SK-N-SH (cell line): Measurements from ENCODE around the gene JMJD4. TPM values are rescaled to one million over a fixed set of nuclear protein-coding genes. Genes with fewer than 3 reads are reported as not detected.

ENCODE experiments used
- CTCF ChIA-PET: fragments of 300-600, 350-600 bp; formaldehyde crosslinking; extraction: SDS; loops from one replicate; lab custom pipeline; 2021; lab: Yijun Ruan, JAX
- POLR2A ChIA-PET: fragments of 350-600 bp; sonication (Branson Sonifier 250); formaldehyde crosslinking; extraction: SDS; loops from one replicate; lab custom pipeline; 2020; ENCODE audit warnings: antibody characterized with exemption, inconsistent platforms; lab: Yijun Ruan, JAX
- DNase-seq: peaks from one replicate; pipeline ENCODE4 v3.0.0; 2012
- H2AFZ ChIP-seq: fragments of 200-600 bp; sonication (generic); 2 replicates; pipeline ENCODE4 v1.8.1; 2016; ENCODE audit warnings: antibody characterized with exemption, mild to moderate bottlenecking, low read depth
- H3F3A ChIP-seq: fragments of 200-600 bp; sonication (generic); replicated peaks from 2 replicates; pipeline ENCODE3; 2016; ENCODE audit warnings: antibody characterized with exemption, mild to moderate bottlenecking; ENCODE audit not compliant: insufficient read depth
- H3K27ac ChIP-seq, 2 experiments: fragments of 200-500 bp in 1 of 2; fragments of 200-600 bp in 1 of 2; sonication (Bioruptor generic) in 1 of 2; sonication (generic), shearing (Covaris generic) in 1 of 2; 2 replicates each; pipeline versions ENCODE4 v1.5.1 to v1.6.1; 2014 to 2016; ENCODE audit warnings: low read depth in 2 of 2, inconsistent platforms in 1 of 2, low read length in 1 of 2, mild to moderate bottlenecking in 1 of 2, mixed read lengths in 1 of 2
- H3K27me3 ChIP-seq: fragments of 200-600 bp; sonication (generic), shearing (Covaris generic); 2 replicates; pipeline ENCODE4 v1.6.1; 2016; ENCODE audit warnings: mixed run types; ENCODE audit not compliant: insufficient read depth
- H3K36me3 ChIP-seq, 2 experiments: fragments of 200-500 bp in 1 of 2; fragments of 200-600 bp in 1 of 2; sonication (Bioruptor generic) in 1 of 2; sonication (generic) in 1 of 2; replicated peaks in 1 of 2; 2 replicates each; pipeline versions ENCODE3 to v1.5.1; 2014 to 2016; ENCODE audit warnings: low read length in 1 of 2, mild to moderate bottlenecking in 1 of 2; ENCODE audit not compliant: insufficient read depth in 2 of 2, control insufficient read depth in 1 of 2
- H3K4me1 ChIP-seq, 2 experiments: fragments of 200-500 bp in 1 of 2; fragments of 200-600 bp in 1 of 2; sonication (Bioruptor generic) in 1 of 2; sonication (generic), shearing (Covaris generic) in 1 of 2; 2 replicates each; pipeline versions ENCODE4 v1.5.1 to v1.6.1; 2014 to 2016; ENCODE audit warnings: low read depth in 1 of 2, low read length in 1 of 2, mixed run types in 1 of 2; ENCODE audit not compliant: insufficient read depth in 2 of 2, control insufficient read depth in 1 of 2
- H3K4me2 ChIP-seq: fragments of 200-600 bp; sonication (generic), shearing (Covaris generic); 2 replicates; pipeline ENCODE4 v1.6.1; 2017; ENCODE audit warnings: mixed run types
- H3K4me3 ChIP-seq, 2 experiments: fragments of 200-500 bp in 1 of 2; fragments of 200-600 bp in 1 of 2; sonication (Bioruptor generic) in 1 of 2; sonication (generic), shearing (Covaris generic) in 1 of 2; 2 replicates each; pipeline versions ENCODE4 v1.5.1 to v1.8.1; 2014 to 2016; ENCODE audit warnings: low read depth in 2 of 2, inconsistent platforms in 1 of 2, low read length in 1 of 2, mild to moderate bottlenecking in 1 of 2, mixed read lengths in 1 of 2, moderate library complexity in 1 of 2
- H3K79me2 ChIP-seq: fragments of 200-600 bp; sonication (generic); 2 replicates; pipeline ENCODE4 v1.8.1; 2017; ENCODE audit warnings: mild to moderate bottlenecking; ENCODE audit not compliant: insufficient read depth
- H3K9ac ChIP-seq: fragments of 200-600 bp; sonication (generic); 2 replicates; pipeline ENCODE4 v1.6.1; 2017; ENCODE audit warnings: mixed run types
- H3K9me2 ChIP-seq: fragments of 200-600 bp; sonication (generic); 2 replicates; pipeline ENCODE4 v1.6.1; 2017; ENCODE audit warnings: mixed run types
- H3K9me3 ChIP-seq: fragments of 200-600 bp; sonication (generic); 2 replicates; pipeline ENCODE4 v1.6.1; 2017; ENCODE audit warnings: mixed run types, mild to moderate bottlenecking, moderate library complexity
- H4K20me1 ChIP-seq: fragments of 200-600 bp; sonication (generic); 2 replicates; pipeline ENCODE4 v1.6.1; 2017; ENCODE audit warnings: mild to moderate bottlenecking, mixed run types; ENCODE audit not compliant: insufficient read depth
- GABPA ChIP-seq: IDR thresholded peaks from 2 replicates; pipeline ENCODE4 v1.4.0; 2012; ENCODE audit warnings: low read depth, mild to moderate bottlenecking
- MAX ChIP-seq: IDR thresholded peaks from 2 replicates; pipeline ENCODE4 v1.4.0; 2012; ENCODE audit warnings: low read depth
- MXI1 ChIP-seq: IDR thresholded peaks from 2 replicates; pipeline ENCODE4 v1.6.1; 2012; ENCODE audit warnings: mild to moderate bottlenecking, low read depth, low read length, improper control_type of control experiment
- NFIC ChIP-seq: IDR thresholded peaks from 2 replicates; pipeline ENCODE4 v1.4.0; 2012; ENCODE audit warnings: borderline replicate concordance
- NRF1 ChIP-seq: IDR thresholded peaks from 2 replicates; pipeline ENCODE4 v1.6.1; 2012; ENCODE audit warnings: low read depth, mild to moderate bottlenecking, low read length
- RAD21 ChIP-seq: IDR thresholded peaks from 2 replicates; pipeline ENCODE4 v1.6.1; 2012; ENCODE audit warnings: mild to moderate bottlenecking, low read length
- RCOR1 ChIP-seq: fragments of 150-350 bp; IDR thresholded peaks from 2 replicates; pipeline ENCODE4 v1.6.1; 2017; ENCODE audit warnings: antibody characterized with exemption, low read length
- RFX5 ChIP-seq: IDR thresholded peaks from 2 replicates; pipeline ENCODE4 v1.6.1; 2012; ENCODE audit warnings: mild to moderate bottlenecking, improper control_type of control experiment, low read length
- SIN3A ChIP-seq: IDR thresholded peaks from 2 replicates; pipeline ENCODE4 v1.6.1; 2012; ENCODE audit warnings: low read depth, mild to moderate bottlenecking, low read length, moderate library complexity, borderline replicate concordance
- SMC3 ChIP-seq: IDR thresholded peaks from 2 replicates; pipeline ENCODE4 v1.6.1; 2012; ENCODE audit warnings: low read depth, low read length, improper control_type of control experiment
- TCF12 ChIP-seq: IDR thresholded peaks from 2 replicates; pipeline ENCODE4 v1.4.0; 2012
- WGBS: methylation state at CpG from one replicate; pipeline ENCODE4 v1.1.6; 2017; ENCODE audit warnings: low lambda C conversion rate; 5-methylcytosine and 5-hydroxymethylcytosine counted together
- polyA plus RNA-seq, 3 experiments: library from polyadenylated mRNA; depleted of rRNA; stranded (reverse); fragments of >200 nt; gene quantifications; 2 replicates each; pipeline ENCODE4 v1.2.3, GENCODE V29; 2012
- TF ChIP-seq, protein P1 (sequence below): fragments of 200-600 bp; sonication (generic); IDR thresholded peaks from 2 replicates; pipeline ENCODE4 v1.6.1; 2017; ENCODE audit warnings: antibody characterized with exemption, mild to moderate bottlenecking, moderate library complexity
- TF ChIP-seq, protein P2 (sequence below): IDR thresholded peaks from 2 replicates; pipeline ENCODE4; 2012

Gene JMJD4
- polyA plus RNA-seq, 1 of the 3 experiments (the other 2 are of a cell fraction) = 15.0 TPM

GRCh38 chr1:227762231-227762911, 27.3 kb upstream of the JMJD4 start:
- CTCF ChIA-PET = interaction anchor here (0.6 to 4.9 kb wide), 32 partner anchors 10 to 1781 kb away, joined by 3 to 70 read pairs (median 4); partner anchors contain the start of gene WNT9A
- Histone ChIP-seq H2AFZ (no peak overlapping the region), H3K9me2 (no peaks in the 10 kb centered on the region), H3K36me3 (peaks cover 16 to 44% of the 10 kb centered on the region in 2 experiments), H3K27ac (no peak overlapping the region), H3K4me2 (no peak overlapping the region), H3F3A (peaks cover 10% of the 10 kb centered on the region), H3K27me3 (no peaks in the 10 kb centered on the region), H3K9me3 (no peaks in the 10 kb centered on the region), H4K20me1 (peaks cover 38% of the 10 kb centered on the region), H3K79me2 (peaks cover 33% of the 10 kb centered on the region), H3K4me3 (peak overlapping the region in 1 of 2 experiments; percentile 30; a peak in 1 of 4 replicates), H3K9ac (no peak overlapping the region), H3K4me1 (peaks cover 15 to 27% of the 10 kb centered on the region in 2 experiments)
- DNase-seq = peak; percentile 97
- POLR2A ChIA-PET = interaction anchor here (0.6 kb wide), 1 partner anchor 127 kb away, joined by 4 read pairs; no protein-coding TSS in a partner anchor
- TF ChIP-seq RCOR1 = 0 out of 2 replicates have a peak, but pooled peaks have one; percentile 16
- peak; percentile 97 for TF ChIP-seq SMC3
- TF ChIP-seq, protein P1, sequence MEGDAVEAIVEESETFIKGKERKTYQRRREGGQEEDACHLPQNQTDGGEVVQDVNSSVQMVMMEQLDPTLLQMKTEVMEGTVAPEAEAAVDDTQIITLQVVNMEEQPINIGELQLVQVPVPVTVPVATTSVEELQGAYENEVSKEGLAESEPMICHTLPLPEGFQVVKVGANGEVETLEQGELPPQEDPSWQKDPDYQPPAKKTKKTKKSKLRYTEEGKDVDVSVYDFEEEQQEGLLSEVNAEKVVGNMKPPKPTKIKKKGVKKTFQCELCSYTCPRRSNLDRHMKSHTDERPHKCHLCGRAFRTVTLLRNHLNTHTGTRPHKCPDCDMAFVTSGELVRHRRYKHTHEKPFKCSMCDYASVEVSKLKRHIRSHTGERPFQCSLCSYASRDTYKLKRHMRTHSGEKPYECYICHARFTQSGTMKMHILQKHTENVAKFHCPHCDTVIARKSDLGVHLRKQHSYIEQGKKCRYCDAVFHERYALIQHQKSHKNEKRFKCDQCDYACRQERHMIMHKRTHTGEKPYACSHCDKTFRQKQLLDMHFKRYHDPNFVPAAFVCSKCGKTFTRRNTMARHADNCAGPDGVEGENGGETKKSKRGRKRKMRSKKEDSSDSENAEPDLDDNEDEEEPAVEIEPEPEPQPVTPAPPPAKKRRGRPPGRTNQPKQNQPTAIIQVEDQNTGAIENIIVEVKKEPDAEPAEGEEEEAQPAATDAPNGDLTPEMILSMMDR = peak; percentile 92
- TF ChIP-seq RAD21 = peak; percentile 92
- TF ChIP-seq MAX = 0 out of 2 replicates have a peak, but pooled peaks have one; percentile 34
- TF ChIP-seq MXI1 = peak; percentile 80
- no peak for TF ChIP-seq RFX5
- 0 out of 2 replicates have a peak, but pooled peaks have one; percentile 30 for TF ChIP-seq NRF1
- TF ChIP-seq SIN3A = 0 out of 2 replicates have a peak, but pooled peaks have one; percentile 60
- peak; percentile 37 for TF ChIP-seq TCF12
- TF ChIP-seq, protein P2, sequence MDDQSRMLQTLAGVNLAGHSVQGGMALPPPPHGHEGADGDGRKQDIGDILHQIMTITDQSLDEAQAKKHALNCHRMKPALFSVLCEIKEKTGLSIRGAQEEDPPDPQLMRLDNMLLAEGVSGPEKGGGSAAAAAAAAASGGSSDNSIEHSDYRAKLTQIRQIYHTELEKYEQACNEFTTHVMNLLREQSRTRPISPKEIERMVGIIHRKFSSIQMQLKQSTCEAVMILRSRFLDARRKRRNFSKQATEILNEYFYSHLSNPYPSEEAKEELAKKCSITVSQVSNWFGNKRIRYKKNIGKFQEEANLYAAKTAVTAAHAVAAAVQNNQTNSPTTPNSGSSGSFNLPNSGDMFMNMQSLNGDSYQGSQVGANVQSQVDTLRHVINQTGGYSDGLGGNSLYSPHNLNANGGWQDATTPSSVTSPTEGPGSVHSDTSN = no peak
- peak; percentile 71 for TF ChIP-seq NFIC
- TF ChIP-seq GABPA = no peak
- WGBS = 11% methylated on average over 12 of the region's 22 CpGs
